Gastrocnemius medialis (tissue), 4 donors: ENCODE results near the gene MFNG. TPM values are rescaled to one million over a fixed set of nuclear protein-coding genes. Genes with fewer than 3 reads are reported as not detected.
A peak's percentile ranks its signal among the peaks of the same experiment; 100 is the strongest.

Experiments used
- ATAC-seq, 2 donors: fragments of 150-250 bp; one replicate each; pipeline ENCODE4 v1.9.1; 2016
- DNase-seq, 2 donors: peaks; one replicate each; pipeline ENCODE4 v3.0.0-alpha.2; 2019
- H3K27ac ChIP-seq, 4 donors: fragments of 200-600 bp; sonication (generic); 1 replicate in 1 of 4; 2 replicates in 3 of 4; pipeline ENCODE4 v1.5.1; 2016 to 2018; ENCODE audit warnings: mild to moderate bottlenecking in 2 of 4, moderate library complexity in 1 of 4
- H3K27me3 ChIP-seq, 3 donors: fragments of 200-600 bp; sonication (generic) in 2 of 3; 1 replicate in 1 of 3; 2 replicates in 2 of 3; pipeline versions ENCODE4 v1.5.1 to v1.6.0; 2016 to 2019; ENCODE audit warnings: mild to moderate bottlenecking in 1 of 3, moderate library complexity in 1 of 3
- H3K36me3 ChIP-seq, 2 donors: fragments of 200-600 bp; sonication (generic) in 1 of 2; one replicate each; pipeline ENCODE4 v1.5.1; 2017 to 2018
- H3K4me1 ChIP-seq, 2 donors: fragments of 200-600 bp; sonication (generic) in 1 of 2; one replicate each; pipeline ENCODE4 v1.5.1; 2016 to 2017; ENCODE audit warnings: mild to moderate bottlenecking in 2 of 2
- H3K4me3 ChIP-seq, 4 donors: fragments of 200-600 bp; sonication (generic) in 3 of 4; 1 replicate in 1 of 4; 2 replicates in 3 of 4; pipeline ENCODE4 v1.5.1; 2016 to 2019; ENCODE audit warnings: mild to moderate bottlenecking in 2 of 4
- H3K9me3 ChIP-seq, 3 donors: fragments of 200-600 bp; sonication (generic) in 2 of 3; 1 replicate in 1 of 3; 2 replicates in 2 of 3; pipeline ENCODE4 v1.5.1; 2016 to 2019
- POLR2A ChIP-seq, 2 donors: fragments of 450-650 bp; IDR thresholded peaks; one replicate each; pipeline ENCODE4 v1.6.1; 2017; ENCODE audit warnings: antibody characterized with exemption in 2 of 2, mild to moderate bottlenecking in 2 of 2, moderate library complexity in 2 of 2
- in situ Hi-C, 4 donors: fragments of 200-750 bp; cut with MboI; loops; one replicate each; pipeline versions ENCODE4 v1.15.0 to v1.8.0; 2017; ENCODE audit warnings: low sequenced_read_pairs in 4 of 4
- intact Hi-C: fragments of 100-400 bp; cut with DNase I; formaldehyde crosslinking; loops from one replicate; pipeline ENCODE4 v1.15.1; 2023; ENCODE audit warnings: low total_unique reads
- total RNA-seq, 4 donors: library from RNA; depleted of rRNA; stranded (reverse); fragments of >200 nt; gene quantifications; one replicate each; pipeline versions ENCODE4 v1.1.0 to v1.2.3, GENCODE V29; 2016
- TF ChIP-seq, protein P1 (sequence below), 5 experiments: fragments of 450-650 bp in 3 of 5; fragments of 200-600 bp in 2 of 5; sonication (generic) in 2 of 5; IDR thresholded peaks in 4 of 5; conservative IDR thresholded peaks in 1 of 5; 1 replicate in 4 of 5; 2 replicates in 1 of 5; pipeline ENCODE4 v1.5.1; 2016 to 2019; ENCODE audit warnings: antibody characterized with exemption in 5 of 5, mild to moderate bottlenecking in 3 of 5, moderate library complexity in 3 of 5

Gene MFNG
- total RNA-seq, 4 donors from 2014 or later = 2.4 to 7.0 (median 5.2) TPM

DNA sequence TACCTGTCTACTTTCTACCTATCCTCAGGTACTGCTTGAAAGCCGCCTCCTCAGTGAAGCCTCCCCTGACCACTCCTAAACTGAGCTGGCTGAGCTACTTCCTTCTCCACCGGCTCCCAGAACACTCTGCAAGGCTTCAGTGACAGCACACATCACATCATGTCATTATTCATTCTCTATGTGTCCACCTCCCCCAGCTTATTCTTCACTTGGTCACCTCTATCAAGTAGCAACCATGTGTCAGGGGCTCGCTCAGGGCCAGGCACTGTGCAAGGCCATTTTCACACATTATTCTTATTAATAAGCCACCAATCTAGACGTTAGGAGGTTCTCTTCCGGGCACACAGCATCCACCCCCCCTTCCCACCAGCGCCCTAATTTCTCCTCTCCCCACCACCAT, 55.2 kb downstream of the MFNG start:
- intact Hi-C loops = no loop called here

DNA sequence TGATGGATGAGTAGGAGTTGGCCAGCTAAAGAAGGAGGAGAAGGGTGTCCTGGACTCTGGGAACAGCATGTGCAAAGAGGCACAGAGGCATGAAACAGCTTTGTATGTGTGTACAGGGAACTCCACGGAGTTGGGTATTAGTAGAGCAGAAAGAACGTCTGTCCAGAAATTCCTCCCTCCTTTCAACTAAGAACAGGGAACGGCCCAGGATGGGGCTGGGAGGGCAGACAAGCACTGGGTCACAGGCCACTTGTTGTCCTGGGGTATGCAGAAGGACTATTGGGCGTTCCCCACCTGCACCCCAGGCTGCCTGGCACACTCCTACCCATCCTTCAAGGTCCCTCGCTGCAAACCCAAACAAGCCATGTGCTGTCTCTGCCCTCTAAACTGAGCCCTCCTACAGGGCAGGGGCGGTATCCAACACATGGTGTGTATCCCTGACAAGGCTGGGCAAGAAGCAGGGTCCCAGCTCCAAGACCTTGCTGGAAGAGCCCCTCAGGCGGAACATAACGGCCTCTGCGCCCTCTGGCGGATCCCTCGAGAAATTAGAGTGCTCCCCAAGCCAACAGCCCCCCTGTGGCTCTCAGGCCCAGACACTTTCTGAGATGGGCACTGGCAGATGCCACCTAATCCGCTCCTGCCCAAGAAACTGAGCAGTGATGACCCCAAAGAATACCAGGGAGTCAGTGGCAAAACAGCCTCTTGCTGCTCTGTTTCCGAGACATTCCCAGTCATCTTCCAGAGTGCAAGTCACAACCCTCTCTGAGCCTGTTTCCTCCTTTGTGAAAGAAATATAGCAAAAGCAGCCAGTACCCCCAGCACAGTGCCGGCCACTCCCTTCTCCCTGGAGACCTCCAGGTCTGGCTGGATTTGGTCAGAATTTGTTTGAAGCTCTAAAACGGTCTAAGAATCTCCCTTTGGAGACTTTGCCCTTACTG, 57.3 kb downstream of the MFNG start:
- no peak for ATAC-seq
- Histone ChIP-seq H3K27me3 (peaks cover 60 to 86% (median 72%) of the 10 kb centered on the region in 3 donors), H3K4me1 (no peaks in the 10 kb centered on the region), H3K27ac (no peak overlapping the region), H3K9me3 (no peaks in the 10 kb centered on the region), H3K36me3 (no peaks in the 10 kb centered on the region), H3K4me3 (no peak overlapping the region)
- TF ChIP-seq, protein P1, sequence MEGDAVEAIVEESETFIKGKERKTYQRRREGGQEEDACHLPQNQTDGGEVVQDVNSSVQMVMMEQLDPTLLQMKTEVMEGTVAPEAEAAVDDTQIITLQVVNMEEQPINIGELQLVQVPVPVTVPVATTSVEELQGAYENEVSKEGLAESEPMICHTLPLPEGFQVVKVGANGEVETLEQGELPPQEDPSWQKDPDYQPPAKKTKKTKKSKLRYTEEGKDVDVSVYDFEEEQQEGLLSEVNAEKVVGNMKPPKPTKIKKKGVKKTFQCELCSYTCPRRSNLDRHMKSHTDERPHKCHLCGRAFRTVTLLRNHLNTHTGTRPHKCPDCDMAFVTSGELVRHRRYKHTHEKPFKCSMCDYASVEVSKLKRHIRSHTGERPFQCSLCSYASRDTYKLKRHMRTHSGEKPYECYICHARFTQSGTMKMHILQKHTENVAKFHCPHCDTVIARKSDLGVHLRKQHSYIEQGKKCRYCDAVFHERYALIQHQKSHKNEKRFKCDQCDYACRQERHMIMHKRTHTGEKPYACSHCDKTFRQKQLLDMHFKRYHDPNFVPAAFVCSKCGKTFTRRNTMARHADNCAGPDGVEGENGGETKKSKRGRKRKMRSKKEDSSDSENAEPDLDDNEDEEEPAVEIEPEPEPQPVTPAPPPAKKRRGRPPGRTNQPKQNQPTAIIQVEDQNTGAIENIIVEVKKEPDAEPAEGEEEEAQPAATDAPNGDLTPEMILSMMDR (IDR thresholded peaks at IDR 0.05 in 4 of 5, conservative IDR thresholded peaks at IDR 0.05 in 1 of 5) = peak in 2 of 5 experiments; percentile 14 to 29
- TF ChIP-seq POLR2A (IDR thresholded peaks at IDR 0.05) = no peak
- intact Hi-C loops (loop anchor here (10.0 kb wide), 1 partner anchor 114 kb away; no protein-coding TSS in a partner anchor), in situ Hi-C loops (no loop called here)
- DNase-seq = no peak

More for the DNA sequence above, 55.2 kb downstream of the MFNG start:
- no peak for ATAC-seq
- TF ChIP-seq, protein P1 (IDR thresholded peaks at IDR 0.05 in 4 of 5, conservative IDR thresholded peaks at IDR 0.05 in 1 of 5) = no peak
- TF ChIP-seq POLR2A (IDR thresholded peaks at IDR 0.05) = no peak
- in situ Hi-C loops = no loop called here
- Histone ChIP-seq H3K4me1 (no peaks in the 10 kb centered on the region), H3K27ac (no peak overlapping the region), H3K36me3 (no peaks in the 10 kb centered on the region), H3K27me3 (peaks cover 67 to 77% (median 68%) of the 10 kb centered on the region in 3 donors), H3K4me3 (no peak overlapping the region), H3K9me3 (no peaks in the 10 kb centered on the region)
- no peak for DNase-seq

DNA sequence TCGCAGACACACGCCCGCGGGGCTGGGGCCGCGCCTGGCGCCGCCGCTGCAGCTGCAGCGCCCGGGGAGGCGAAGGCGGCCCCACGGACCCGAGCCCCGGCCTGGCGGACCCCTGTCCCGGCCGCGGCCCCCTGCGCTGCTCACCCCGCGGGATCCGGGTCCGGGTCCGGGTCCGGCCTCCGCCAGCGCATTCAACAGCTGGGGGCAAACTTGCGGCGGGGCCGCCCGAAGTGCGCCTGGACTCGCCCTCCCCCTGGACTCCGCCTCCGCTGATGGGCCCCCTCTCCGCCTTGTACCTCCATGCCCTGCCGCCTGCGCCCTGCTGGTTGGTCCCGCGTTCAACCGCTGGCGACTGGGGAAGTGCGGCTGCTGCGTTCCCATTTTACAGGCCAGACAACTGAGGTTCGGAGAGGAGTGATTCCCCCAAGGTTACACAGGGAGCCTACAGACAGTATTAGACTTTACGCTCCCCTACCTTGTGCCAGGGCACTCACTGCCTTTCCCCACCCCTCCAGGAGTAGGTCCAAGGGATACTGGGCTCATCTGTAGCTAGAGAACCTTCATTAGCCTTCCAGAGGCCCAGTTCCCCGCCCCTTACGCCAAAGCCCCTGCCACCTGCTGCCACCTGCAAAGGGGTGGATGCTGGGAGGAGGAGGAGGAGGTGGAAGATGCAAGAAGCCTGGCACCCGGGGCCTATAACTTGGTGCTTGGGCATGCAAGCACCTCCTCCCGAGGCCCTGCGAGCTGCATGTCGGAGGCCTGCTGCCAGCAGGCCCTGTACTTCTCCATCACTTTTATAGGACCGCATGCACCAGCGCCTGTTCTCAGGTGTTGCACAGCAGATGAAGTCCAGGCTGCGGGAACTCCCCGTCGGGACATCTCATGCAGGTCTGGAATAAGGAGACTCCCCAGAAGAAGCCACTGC, 58.2 kb downstream of the MFNG start:
- Histone ChIP-seq H3K4me3 (peak overlapping the region in 1 of 4 donors; percentile 33), H3K36me3 (no peaks in the 10 kb centered on the region), H3K27me3 (peaks cover 62 to 82% (median 65%) of the 10 kb centered on the region in 3 donors), H3K4me1 (no peaks in the 10 kb centered on the region), H3K27ac (no peak overlapping the region), H3K9me3 (no peaks in the 10 kb centered on the region)
- TF ChIP-seq, protein P1 (IDR thresholded peaks at IDR 0.05 in 4 of 5, conservative IDR thresholded peaks at IDR 0.05 in 1 of 5) = no peak
- no peak for TF ChIP-seq POLR2A (IDR thresholded peaks at IDR 0.05)
- ATAC-seq (no peak), DNase-seq (no peak)
- in situ Hi-C loops = no loop called here
- intact Hi-C loops = loop anchor here (10.0 kb wide), 1 partner anchor 113 kb away; no protein-coding TSS in a partner anchor

DNA sequence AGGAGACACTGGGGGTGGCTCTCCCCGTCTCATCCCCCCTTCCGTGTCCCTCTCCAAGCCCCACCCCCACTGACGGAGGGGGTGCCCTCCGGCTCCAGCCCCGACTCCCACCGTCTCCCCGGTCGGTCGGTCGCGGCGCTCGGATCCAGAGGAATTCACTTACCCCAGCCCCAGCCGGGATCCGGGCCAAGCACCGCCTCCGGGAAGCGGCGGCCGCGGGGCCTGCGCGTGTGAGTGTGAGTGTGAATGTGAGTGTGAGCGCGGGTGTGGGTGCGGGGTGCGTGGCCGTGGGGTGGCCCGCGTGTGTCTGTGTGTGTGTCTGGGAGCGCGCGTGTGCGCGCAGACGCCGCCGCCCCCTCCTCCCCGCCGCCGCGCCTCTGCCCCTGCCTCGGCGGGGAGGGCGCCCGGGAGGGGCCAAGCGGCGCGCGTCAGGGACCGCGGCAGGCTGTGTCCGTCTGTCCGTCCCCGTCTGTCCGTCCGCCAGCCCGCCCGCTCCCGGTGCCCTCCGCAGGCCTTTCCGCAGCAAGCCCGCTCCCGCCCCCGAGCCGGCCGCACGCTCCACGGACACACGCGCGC, 59.0 kb downstream of the MFNG start, which contains the start of gene ELFN2:
Gene ELFN2 (minus strand): TSS at position 345 of the 576 bp plus-strand sequence. CDS start 51,945 bp downstream, outside the sequence.
- no peak for DNase-seq
- Histone ChIP-seq H3K36me3 (no peaks in the 10 kb centered on the region), H3K9me3 (no peaks in the 10 kb centered on the region), H3K4me1 (no peaks in the 10 kb centered on the region), H3K4me3 (peak within 1 kb of the TSS in 3 of 4 donors; percentile 13 to 33 (median 27)), H3K27me3 (peaks cover 57 to 78% (median 61%) of the 10 kb centered on the region in 3 donors), H3K27ac (no peak within 1 kb of the TSS)
- TF ChIP-seq POLR2A (IDR thresholded peaks at IDR 0.05) = no peak
- TF ChIP-seq, protein P1 (IDR thresholded peaks at IDR 0.05 in 4 of 5, conservative IDR thresholded peaks at IDR 0.05 in 1 of 5) = no peak
- no peak for ATAC-seq
- intact Hi-C loops (loop anchor here (10.0 kb wide), 1 partner anchor 112 kb away; no protein-coding TSS in a partner anchor), in situ Hi-C loops (no loop called here)
